SH-SY5Y (cell line): Measurements from ENCODE around the gene CCN5.

Experiments
- GATA2 ChIP-seq: IDR thresholded peaks from 2 replicates; pipeline ENCODE4 v1.6.1; 2011; ENCODE audit warnings: mild to moderate bottlenecking, low read depth, low read length
- GATA3 ChIP-seq: IDR thresholded peaks from 2 replicates; pipeline ENCODE4 v1.6.1; 2011; ENCODE audit warnings: low read depth, mild to moderate bottlenecking, low read length, moderate library complexity

GRCh38 chr20:44745598-44746366, 30.6 kb downstream of the CCN5 start, which contains the start of gene KCNK15:
- TF ChIP-seq GATA2 (no peak), GATA3 (no peak)
